Activated effector memory CD4-positive, alpha-beta T cell treated with Interleukin-2 at 50 U/mL for 16 hours (primary cell): ENCODE data around the gene PSPN.

Experiments used
- DNase-seq: peaks from one replicate; pipeline ENCODE4 v3.0.0-alpha.2; 2020

Gene PSPN, protein sequence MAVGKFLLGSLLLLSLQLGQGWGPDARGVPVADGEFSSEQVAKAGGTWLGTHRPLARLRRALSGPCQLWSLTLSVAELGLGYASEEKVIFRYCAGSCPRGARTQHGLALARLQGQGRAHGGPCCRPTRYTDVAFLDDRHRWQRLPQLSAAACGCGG

DNA sequence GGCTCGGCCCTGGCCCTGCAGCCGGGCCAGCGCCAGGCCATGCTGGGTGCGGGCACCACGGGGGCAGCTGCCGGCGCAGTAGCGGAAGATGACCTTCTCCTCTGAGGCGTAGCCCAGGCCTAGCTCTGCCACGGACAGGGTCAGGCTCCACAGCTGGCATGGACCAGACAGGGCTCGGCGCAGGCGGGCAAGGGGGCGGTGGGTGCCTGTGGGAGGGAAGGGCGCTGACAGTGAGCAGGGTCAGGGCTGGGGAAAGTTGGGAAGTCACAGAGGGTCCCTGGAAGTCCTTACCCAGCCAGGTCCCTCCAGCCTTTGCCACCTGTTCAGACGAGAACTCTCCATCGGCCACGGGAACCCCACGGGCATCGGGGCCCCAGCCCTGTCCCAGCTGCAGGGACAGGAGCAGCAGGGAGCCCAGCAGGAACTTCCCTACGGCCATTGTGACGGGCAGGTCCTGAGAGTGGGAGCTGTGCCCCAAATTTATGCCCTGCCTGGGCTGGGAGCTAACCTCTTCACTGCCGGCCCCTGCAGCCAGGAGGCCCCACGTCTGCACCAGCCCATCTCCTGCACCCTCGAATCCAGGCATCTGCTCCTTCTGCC lies at the start of gene PSPN:
TSS of gene PSPN (minus strand) at position 523 of the 600 bp plus-strand sequence. CDS start at position 439, 84 bp downstream.
- no peak for DNase-seq

DNA sequence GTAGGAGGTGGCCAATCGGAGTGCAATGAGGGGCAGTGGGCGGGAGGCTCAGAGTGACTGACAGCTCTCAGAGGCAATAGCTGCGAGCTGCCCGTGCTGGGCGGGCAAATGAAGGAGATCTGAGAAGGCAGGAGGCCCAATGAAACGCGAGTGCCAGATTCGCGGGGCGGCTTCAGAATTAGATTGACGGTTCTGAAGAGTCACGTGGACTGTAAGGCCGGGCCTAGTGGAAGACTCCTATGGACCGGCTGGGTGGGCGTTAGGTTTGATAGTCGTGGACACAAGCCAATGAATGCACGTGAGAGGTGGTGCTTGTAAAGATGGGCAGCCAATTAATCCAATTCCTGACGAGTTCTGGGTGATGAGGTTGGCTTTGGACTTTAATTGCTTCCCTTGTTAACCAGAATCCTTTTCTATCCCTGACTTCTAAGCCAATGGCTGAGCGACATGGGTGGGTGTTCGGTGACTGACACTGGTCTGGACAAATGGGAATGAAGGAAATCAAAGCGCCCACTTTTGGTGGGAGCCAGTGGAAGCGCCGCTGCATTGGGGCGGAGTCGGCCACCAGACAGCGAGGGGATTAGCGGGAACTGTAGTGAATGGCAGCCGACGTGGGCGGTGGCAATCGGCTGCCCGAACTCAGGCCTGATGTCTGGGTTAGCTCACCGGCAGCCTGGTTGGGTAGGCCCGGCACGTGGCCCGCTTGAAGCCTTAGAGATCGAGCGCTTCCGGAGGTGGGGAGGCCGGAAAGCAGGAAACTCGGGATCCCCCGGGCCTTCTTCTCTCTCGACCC lies 49.4 kb upstream of the PSPN start:
- DNase-seq = peak; percentile 99

DNA sequence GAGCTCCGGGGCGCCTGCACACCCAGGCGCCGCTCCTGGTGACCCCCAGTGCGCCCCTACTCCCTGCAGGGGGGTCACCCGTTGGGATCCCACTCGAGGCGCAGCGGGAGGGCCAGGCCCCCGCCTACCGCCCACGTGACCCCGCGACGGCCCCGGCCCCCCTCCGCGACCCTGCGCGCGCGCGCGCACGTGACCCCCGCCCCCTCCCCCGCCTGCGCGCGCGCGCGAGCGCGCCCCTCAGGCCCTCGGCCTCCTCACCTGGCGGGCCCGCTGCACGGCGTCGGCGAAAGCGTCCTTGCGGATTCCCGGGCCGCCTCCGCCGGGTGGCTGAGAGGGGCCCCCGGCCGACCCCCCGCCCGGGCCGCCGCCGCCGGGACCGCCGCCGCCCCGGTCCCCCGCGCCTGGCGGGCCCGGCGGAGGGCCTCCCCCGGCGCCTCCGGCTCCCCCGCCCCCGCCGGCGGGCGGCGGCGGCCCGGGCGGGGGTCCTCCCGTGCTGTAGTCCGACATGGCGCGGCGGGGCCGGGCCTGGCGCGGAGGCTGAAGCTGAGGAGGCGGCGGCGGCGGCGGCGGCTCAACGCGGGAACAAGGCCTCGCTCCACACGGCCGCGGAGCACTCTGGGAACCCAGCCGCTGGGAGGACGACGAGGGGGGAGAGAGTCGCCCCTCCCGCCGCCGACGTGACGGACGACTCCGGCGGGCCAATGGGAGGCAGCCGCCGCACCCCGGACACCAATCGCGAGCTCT lies 48.6 kb upstream of the PSPN start, which contains the start of gene KHSRP:
TSS of gene KHSRP (minus strand) at position 617 of the 744 bp plus-strand sequence. CDS start at position 507, 110 bp downstream.
- no peak for DNase-seq

DNA sequence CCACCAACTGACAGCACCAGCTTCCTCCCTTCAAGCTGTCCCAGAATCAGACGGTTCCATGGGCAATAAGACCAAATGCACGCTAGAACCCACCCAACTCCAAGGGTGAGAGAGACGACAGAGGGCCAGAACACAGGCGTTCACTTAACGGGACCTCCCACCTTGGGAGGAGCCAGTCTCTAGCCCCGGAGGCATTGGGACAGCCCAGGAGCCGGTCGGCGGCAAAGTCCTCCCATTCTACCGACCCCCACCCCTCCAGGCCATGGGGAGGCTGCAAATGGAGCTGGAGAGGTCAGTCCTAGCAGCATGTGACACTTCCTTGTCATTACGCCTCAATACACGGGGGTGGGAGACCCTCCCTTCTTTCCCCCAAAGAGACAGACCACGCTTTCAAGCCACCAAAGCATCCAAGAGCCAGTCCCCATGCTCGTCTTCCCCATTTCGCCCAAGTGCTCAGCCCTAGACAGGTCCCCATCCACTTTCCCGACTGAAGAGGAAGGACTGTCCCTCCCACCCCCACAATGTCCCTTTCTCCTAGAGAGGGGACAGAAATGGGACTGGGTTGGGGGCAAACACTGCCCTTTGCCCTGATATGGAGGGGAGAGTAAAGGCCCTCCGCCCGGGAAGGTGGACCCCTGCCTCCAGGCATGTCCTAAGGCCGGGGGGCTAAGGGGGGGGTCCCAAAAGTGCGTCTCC lies 47.9 kb upstream of the PSPN start:
- no peak for DNase-seq

DNA sequence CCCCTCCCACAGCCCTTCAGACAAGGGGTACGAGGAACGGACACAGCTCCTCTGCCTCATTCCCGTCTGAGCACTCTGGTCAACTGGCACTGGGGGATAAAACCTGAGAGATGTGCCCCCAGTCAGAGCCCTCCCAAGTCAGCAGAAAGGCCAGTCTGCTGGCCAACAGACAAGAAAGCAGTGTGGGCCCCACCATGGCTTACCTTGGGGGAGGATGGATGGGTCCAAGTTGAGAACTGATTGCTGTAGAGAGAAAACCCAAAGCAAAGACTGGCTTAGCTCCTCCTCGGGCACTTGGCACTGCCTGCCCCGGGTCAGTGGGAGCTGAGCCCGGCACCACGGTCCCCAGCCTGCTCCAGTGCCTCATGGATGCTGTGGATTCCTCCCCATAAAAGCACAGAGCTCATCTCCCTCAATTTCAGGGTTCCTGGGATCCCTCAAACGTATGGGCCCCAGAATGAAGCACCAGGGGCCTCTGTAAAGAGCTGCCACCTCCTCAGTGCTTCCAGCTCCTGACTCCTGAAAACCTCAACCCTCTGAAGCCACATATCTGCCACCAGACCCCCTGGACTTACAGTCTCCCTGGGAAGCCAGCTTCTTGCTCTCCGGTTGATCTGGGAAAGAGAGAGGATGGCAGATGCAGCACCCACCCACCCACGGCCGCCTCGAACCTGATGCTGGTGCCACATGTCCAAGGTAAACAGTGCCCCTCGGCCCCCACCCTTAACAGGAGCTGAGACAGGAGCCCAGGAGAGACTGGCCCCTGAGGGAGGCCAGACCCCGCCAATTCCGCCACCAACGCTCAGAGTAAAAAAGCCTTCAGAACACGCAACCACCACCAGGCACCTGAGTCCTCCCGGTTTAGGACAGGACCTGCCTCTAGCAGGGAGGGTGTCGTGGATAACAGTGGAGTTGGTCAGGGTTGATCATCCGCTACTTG lies 45.6 kb upstream of the PSPN start:
- DNase-seq = no peak

DNA sequence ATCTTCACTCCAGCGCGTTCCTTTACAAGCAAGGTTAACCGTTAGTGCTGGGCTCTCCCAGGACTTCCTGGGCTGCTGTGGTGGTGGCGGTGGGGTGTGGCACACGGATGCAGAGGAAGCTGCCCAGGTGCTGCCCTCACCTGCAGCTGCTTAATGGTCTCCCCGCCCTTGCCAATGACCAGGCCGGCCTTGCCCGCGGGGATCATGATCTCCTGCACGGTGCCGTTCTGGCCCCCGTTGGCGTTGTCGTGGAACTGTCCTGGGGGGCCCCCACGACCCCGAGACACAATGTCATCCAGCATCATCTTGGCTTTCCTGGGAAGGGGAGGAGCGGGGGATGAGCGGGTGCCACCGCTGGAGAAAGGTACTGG lies 42.8 kb upstream of the PSPN start:
- no peak for DNase-seq

DNA sequence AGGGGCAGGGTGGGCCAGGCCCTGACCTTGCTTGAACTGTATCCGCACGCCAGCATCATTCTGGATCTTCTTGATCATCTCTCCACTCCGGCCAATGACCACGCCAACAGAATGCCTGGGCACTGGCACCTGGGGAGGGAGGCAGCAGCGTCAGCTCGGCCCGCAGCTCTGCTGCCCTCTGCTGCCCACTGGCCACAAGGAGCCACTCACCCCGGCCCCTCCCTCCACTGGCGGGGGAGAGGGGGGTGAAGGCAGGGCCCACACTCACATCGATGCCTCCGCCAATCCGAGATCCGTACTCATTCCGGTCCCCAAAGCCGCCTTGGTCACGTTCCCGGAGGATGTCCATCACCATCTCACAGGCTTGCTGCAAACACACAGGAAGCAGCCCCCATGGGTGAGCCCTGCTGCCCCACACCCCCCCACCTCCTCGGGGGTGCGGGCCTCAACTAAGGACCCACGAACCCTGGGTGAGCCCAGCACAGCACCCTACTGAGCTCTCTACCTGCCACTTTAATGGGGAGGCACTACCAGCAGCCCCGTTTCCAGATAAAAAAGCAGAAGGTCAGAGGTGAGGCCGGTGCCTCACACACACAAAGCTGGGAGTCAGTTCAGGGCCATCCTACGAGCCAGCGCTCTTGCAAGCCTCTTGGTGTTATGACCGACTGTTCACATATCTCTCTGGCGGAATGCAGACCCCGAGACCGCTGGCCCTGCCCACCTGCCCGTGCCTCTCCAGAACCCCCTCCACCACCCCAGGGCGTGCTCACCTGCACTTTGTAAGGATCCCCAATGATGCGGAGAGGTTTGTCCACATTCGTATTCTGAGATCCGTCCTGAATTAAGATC lies 42.2 kb upstream of the PSPN start:
- no peak for DNase-seq

DNA sequence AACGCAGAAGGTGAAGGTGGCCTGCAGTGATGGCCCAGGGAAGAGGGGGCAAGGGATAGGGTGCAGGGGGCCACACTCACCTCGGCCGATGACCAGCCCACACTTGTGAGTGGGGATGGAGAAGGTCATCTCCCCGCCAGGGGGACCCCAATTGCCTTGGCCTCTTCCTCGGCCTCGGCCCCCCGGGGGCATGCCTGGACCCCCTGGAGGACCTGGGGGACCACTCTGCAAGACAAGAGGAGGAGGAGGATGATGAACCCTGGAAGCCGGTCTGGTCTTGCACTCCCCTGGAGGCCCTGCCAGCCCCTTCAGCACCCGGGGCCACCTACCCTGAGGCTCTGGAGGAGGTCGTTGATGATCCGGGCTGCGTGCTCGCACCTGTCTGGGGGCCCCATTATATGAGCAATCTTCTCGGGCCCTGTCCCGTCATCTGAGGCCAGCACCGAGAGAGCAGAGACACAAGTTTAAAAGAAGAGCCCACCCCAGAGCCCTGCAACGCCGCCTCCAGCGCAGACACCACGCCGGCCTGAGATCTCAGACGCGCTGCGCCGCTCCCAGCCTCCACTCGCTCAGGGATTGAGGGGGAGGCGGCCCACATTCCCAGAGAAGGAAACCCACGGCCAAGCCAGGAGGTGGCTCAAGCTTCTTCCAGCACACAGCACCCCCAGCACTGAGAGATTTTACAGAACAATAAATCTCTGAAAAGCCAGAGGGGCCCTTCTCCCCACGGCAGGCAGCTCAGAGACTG lies 41.1 kb upstream of the PSPN start:
- DNase-seq = no peak

DNA sequence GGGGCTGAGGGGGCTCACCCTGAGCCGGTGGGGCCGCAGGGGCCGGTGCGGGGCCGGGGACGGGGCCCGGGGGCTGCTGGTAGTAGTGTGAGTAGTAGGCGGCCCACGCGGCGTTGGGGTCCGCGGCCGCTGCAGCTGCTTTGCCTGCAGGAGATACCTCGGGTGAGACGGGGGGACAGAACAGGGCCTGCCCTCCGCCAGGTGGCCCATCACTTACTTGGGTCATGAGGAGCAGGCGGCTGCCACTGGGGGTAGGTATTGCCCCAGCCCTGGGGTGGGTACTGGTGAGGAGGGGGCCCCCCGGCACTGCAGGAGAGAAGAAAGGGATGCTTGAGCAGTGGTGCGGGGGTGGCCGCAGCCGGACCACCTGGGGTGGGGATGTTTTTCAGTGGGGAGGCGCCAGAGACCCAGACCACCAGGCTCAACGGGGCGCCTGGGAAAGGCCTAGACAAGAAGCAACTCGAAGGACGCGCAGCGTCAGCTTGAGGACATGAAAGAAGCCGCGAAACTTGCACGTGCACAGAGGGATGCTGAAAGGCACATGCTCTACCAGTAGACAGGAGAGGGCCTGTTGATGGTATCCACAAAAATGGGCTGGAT lies 40.0 kb upstream of the PSPN start:
- DNase-seq = no peak

DNA sequence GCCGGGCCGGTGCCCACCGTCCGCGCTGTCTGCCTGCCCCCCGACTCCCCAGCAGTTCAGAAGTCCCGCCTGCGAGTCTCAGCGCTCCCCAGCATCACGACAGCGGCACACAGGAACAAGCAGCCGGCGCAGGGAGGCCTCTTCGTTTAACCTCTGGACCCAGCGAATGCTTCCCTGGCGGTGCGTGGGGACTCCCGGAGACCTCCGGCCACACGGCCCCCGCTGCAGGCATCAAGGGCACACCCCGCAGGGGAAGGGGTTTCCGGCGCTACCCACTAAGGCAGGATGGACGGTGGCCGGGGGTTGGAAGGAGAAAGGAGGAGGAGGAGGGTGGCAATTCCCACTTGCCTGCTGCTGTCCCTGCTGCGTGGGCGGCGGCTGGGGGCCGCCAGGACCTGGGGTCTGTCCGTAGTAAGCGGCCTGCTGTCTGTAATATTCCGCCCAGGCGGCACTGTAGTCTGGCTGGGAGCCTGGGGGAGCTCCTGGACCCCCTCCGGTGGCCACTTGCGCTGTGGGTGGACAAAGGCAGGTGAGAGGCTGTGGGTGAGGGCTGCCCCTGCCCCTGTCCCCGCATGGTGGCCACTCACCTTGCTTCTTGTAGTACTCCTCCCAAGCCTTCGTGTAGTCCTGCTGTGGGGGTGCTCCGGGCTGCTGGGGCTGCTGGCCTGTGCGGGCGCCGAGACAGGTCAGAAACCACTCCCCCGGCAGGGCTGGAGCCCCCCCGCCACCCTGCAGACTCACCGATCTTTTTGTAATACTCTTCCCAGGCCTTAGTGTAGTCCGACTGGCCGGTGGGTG lies 39.3 kb upstream of the PSPN start:
- DNase-seq = no peak

DNA sequence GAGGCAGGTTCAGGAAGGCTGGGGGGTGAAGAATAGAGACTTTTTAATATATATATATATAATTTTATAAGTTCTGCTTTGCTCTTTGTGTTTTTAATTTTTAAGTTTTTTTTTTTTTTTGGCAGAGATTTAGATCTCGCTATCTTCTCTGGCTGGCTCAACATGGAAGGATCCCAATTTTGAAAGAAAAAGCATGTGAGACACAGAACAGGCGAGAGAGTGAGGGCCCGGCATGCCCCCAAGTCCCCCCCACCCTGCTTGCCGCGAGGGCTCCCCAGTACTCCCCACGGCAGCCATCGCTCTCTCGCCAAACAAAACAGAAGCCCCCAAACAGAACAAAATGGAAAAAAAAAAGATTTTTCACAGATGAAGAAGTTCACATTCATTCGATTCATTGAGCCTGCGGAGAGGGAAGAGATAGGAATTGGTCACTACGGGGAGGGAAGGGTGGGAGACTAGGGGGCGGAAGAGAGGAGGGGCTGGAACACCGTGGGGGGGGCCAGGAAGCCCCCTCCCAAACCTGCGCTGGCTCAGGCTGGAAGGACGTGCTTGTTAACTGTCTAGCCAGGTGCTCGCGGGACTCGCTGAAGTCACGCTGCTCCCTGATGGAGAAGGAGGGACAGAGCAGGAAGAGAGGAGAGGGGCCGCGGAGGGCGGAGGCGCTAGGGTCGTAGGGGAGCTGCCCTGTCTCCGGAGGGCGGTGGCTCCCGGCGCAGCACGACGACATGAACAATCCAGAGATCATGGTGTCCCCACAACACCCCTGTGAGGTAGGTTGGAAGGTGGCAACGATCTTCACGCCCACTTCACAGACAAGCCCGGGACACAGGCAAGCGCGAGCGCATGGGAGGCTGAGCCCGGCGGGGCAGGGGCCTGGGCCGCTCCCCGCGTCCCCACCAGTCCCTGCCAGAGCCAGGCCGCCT lies 38.2 kb upstream of the PSPN start:
- no peak for DNase-seq

DNA sequence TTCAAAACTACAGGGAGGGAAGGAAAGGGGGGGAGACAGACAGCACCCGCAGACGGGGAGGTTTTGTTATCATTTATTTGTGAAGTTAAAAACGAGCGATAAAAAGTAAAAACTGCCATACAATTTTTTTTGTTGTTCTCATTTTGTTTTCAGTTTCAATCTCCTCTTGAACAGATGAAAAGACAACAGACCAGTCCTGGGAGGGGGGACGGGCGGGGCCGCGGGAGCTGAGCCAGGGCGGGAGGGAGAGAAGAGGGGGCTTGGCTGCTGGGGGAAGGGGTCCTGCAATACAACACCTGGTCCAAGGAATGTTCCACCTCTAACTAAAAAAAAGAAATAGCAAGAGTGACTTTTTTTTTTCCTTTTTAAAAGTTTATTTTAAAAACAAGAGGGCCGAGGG lies 37.6 kb upstream of the PSPN start:
- DNase-seq = no peak

DNA sequence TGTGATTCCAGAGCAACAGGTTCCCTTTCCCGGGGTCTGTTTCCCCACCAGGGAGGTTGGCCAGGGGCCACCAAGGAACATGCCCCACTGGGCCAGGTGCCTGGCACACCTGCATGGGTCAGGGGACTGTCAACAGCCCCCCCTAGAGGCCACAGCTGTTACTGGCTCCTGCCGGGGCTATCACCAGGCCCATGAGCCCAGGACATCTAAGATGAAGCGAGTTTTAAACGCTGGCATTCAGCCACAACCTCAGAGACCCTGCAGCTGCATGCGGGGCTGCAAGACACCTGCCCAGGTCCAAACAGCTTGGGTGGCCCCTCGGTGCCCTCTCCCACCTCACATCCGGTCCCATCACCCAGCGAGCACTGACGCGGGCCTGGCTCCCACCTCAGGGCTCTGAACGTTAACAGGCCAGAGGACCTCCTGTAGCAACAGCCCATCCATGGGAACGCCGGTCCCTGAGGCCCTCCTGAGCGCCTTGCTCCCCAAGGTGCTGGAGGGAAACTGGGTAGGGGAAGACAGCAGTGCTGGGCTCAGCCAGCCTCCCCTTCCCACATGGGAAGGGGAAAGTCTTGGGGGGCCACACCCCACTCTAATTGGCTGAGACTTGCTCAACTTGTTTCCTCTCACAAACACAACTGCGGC lies 36.8 kb upstream of the PSPN start:
- DNase-seq = peak; percentile 25

DNA sequence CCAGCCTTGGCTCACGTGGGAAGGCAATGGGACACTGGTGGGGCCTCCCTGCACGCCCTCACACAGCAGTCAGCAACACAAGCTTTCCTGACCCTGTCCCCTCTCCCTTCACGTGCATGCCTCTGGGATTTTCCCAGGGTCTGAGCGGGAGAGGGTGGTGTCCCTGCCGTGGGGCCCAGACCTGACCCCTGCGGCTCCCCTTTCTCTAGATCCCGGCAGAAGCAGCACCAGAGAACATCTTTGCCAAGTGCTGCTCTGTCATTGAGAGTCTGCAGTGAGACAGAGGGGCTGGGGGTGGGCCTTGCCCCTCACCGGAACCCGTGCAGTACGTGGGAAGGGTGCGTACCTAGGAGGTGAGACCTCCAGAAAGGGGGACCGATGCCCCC lies 36.3 kb upstream of the PSPN start:
- no peak for DNase-seq

DNA sequence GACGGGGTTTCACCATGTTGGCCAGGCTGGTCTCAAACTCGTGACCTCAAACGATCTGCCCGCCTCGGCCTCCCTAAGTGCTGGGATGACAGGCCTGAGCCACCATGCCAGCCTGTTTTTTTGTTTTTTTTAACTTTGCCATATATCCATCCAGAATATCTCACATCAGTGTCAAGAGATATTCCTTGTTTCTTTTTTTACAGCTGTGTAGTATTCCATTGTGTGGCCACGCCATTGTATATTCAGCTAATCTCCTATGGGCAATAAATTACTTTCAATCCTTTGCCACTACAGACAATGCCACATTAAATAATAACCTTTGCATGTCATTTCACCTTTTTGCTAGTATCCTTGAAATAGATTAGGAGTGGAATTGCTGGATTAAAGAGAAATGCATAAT lies 33.6 kb upstream of the PSPN start:
- no peak for DNase-seq

DNA sequence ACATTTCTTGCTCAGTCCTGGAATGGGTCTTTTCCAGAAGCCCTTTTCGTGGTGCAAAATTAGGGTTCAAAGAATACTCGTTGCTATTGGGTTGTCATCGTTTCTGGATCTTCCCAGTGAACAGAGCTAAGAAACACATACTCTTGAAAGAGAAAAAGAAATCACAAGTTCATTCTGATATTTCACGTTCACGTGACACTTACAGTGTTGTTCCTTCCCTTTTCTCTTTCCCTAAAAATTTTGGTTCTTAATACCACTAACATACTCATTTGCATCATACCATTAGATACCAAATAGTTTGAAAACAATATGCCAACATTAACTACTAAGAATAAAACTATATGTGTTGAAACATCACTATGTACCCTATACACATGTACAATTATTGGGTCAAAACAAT lies 30.7 kb upstream of the PSPN start:
- DNase-seq = no peak
